Fibroblast of the conjunctiva (primary cell): ENCODE measurements around the gene TEK.

Source experiments
- DNase-seq: peaks from one replicate; pipeline ENCODE4 v3.0.0-alpha.2; 2010; ENCODE audit warnings: low read depth

The TEK gene

GRCh38 chr9:27247756-27248155 is 138.7 kb downstream of the TEK start:
- peak; percentile 30 for DNase-seq

- DNase-seq: no peak
These were observed 139.7 kb downstream of the TEK start for GRCh38 chr9:27248702-27249101.

- no peak for DNase-seq
These were observed 149.6 kb downstream of the TEK start for GRCh38 chr9:27258662-27259061.

GRCh38 chr9:27260789-27261516 is 151.9 kb downstream of the TEK start:
- no peak for DNase-seq

- no peak for DNase-seq
These were observed 152.6 kb downstream of the TEK start for GRCh38 chr9:27261517-27262211.

GRCh38 chr9:27272103-27272502 is 163.1 kb downstream of the TEK start:
- DNase-seq: no peak

- DNase-seq: no peak
These were observed 164.2 kb downstream of the TEK start for GRCh38 chr9:27273186-27273585.

- DNase-seq: peak; percentile 35
These were observed 167.4 kb downstream of the TEK start for GRCh38 chr9:27276193-27277030.

GRCh38 chr9:27278374-27278773 is 169.3 kb downstream of the TEK start:
- no peak for DNase-seq

- DNase-seq: no peak
These were observed 170.6 kb downstream of the TEK start for GRCh38 chr9:27279611-27280010.
